Type B pancreatic cell (in vitro differentiated cells): ENCODE results near the gene BICDL2. TPM values are rescaled to one million over a fixed set of nuclear protein-coding genes. Genes with fewer than 3 reads are reported as not detected.
"Not testable (repeated sequence)": the region's sequence is repeated elsewhere in the genome, so short reads cannot be mapped to it uniquely, and the experiment has no call there.

ENCODE experiments used
- DNase-seq: peaks from one replicate; pipeline ENCODE4 v3.0.0; 2021; ENCODE audit warnings: mixed read lengths; ENCODE audit not compliant: unreplicated experiment; ENCODE audit errors: extremely low spot score
- H3K27ac Mint-ChIP-seq: 2 replicates; pipeline ENCODE4 v1.8.0; 2021; ENCODE audit warnings: mild to moderate bottlenecking, mixed read lengths
- H3K27me3 Mint-ChIP-seq: 2 replicates; pipeline ENCODE4 v1.8.0; 2021; ENCODE audit warnings: mixed read lengths
- H3K36me3 Mint-ChIP-seq: 2 replicates; pipeline ENCODE4 v1.8.0; 2021; ENCODE audit warnings: mixed read lengths
- H3K4me1 Mint-ChIP-seq: one replicate; pipeline ENCODE4 v1.8.0; 2021; ENCODE audit warnings: mixed read lengths; ENCODE audit not compliant: unreplicated experiment
- H3K4me3 Mint-ChIP-seq: 2 replicates; pipeline ENCODE4 v1.8.0; 2021; ENCODE audit warnings: mild to moderate bottlenecking, mixed read lengths
- H3K9me3 Mint-ChIP-seq: 2 replicates; pipeline ENCODE4 v1.8.0; 2021; ENCODE audit warnings: mixed read lengths
- total RNA-seq: library from RNA; stranded (reverse); gene quantifications from 2 replicates; pipeline ENCODE4 v1.2.1, GENCODE V29; 2021; ENCODE audit warnings: low replicate concordance
- TF ChIP-seq, protein P1 (sequence below): fragments of 200-600 bp; sonication (generic); conservative IDR thresholded peaks from 2 replicates; pipeline ENCODE4 v1.5.0; 2021; ENCODE audit warnings: antibody characterized with exemption, mild to moderate bottlenecking

BICDL2 gene
- total RNA-seq, 1 donor from 2014 or later: 15.2 TPM

DNA sequence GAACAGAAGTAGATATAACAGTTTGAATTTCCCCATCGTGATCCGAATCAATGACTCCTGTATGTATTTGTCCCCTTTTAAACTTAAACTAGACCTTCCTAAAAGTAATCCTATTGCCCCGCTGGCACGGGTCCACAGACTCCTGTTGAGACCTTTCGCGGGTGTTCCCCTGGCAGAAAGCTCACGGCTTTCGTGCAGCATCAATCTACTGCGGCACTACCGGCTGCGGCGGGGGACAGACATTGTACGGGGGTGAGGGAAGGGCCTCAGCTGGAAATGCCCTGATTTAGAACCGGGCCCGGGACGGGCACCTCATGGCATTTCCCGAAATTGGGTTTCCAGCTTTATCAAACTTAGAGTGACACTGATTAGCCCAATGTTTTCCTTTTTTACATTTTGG is 43.3 kb upstream of the BICDL2 start:
- Mint-ChIP-seq H3K4me1 (no peaks in the 10 kb centered on the region), H3K27me3 (peaks cover 39% of the 10 kb centered on the region), H3K27ac (no peak overlapping the region), H3K4me3 (no peak overlapping the region), H3K9me3 (no peaks in the 10 kb centered on the region), H3K36me3 (no peaks in the 10 kb centered on the region)
- TF ChIP-seq, protein P1, sequence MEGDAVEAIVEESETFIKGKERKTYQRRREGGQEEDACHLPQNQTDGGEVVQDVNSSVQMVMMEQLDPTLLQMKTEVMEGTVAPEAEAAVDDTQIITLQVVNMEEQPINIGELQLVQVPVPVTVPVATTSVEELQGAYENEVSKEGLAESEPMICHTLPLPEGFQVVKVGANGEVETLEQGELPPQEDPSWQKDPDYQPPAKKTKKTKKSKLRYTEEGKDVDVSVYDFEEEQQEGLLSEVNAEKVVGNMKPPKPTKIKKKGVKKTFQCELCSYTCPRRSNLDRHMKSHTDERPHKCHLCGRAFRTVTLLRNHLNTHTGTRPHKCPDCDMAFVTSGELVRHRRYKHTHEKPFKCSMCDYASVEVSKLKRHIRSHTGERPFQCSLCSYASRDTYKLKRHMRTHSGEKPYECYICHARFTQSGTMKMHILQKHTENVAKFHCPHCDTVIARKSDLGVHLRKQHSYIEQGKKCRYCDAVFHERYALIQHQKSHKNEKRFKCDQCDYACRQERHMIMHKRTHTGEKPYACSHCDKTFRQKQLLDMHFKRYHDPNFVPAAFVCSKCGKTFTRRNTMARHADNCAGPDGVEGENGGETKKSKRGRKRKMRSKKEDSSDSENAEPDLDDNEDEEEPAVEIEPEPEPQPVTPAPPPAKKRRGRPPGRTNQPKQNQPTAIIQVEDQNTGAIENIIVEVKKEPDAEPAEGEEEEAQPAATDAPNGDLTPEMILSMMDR: no peak
- no peak for DNase-seq

DNA sequence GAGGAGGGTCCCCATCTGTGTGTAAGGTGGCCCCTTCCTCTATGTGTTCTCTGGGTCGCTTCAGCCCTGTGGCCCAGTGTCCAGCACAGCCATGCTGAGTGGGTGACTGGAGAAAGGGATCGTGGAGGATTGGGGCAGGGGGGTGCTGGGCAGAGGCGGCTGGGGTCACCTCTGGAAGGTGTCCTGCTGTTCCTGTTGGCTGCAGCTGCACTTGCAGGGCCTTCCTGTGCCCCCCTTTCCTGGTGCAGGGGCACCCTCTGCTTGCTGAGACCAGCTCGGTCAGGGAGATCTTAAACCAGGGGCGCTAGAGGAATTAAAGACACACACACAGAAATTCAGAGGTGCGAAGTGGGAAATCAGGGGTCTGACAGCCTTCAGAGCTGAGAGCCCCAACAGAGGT is 39.8 kb upstream of the BICDL2 start:
- H3K27ac Mint-ChIP-seq: no peak overlapping the region
- no peaks in the 10 kb centered on the region for H3K9me3 Mint-ChIP-seq
- H3K36me3 Mint-ChIP-seq: no peaks in the 10 kb centered on the region
- no peak for DNase-seq
- no peaks in the 10 kb centered on the region for H3K4me1 Mint-ChIP-seq
- H3K27me3 Mint-ChIP-seq: peaks cover 58% of the 10 kb centered on the region
- TF ChIP-seq, protein P1: no peak
- H3K4me3 Mint-ChIP-seq: no peak overlapping the region

DNA sequence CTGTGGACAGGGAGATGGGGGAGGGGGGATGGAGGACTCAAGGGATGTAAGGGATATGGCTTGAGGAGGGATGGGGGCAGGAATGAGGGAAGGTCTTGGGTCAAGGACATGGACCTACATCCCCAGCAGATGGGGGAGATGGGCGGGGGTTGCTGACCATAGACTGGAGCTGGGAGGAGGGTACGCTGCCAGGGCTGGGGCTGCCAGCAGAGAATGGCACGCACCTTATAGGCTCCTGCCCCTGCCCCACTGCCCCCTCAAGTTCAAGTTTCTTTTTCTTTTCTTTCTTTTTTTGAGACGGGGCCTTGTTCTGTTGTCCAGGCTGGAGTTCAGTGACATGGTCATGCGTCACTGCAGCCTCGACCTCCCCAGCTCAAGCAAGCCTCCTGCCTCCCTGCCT is 39.2 kb upstream of the BICDL2 start:
- H3K36me3 Mint-ChIP-seq, H3K27ac Mint-ChIP-seq, H3K9me3 Mint-ChIP-seq, H3K4me1 Mint-ChIP-seq, DNase-seq, H3K4me3 Mint-ChIP-seq: not testable (repeated sequence)
- peaks cover 57% of the 10 kb centered on the region for H3K27me3 Mint-ChIP-seq

DNA sequence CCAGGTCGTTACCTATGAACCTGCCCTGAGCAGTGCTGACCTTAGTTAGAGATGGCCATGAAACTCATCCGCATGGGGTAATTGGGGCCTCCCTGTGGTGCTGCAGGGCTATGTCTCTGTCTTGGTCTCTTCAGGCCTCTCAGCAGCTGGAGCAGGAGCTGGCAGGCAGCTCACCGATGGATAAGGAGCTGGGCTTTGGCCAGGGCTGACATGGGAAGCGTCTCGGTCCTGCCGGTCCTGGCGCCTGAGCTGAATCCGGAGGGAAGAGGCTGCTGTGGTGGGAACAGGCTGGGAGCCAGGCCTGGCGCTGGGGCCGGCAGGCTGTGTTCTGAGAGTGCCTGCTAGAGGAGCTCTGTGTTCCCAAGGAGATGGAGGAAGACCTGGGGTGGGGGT is 38.8 kb upstream of the BICDL2 start:
- Mint-ChIP-seq H3K4me3 (no peak overlapping the region), H3K27me3 (peaks cover 53% of the 10 kb centered on the region), H3K9me3 (no peaks in the 10 kb centered on the region), H3K4me1 (no peaks in the 10 kb centered on the region), H3K27ac (no peak overlapping the region), H3K36me3 (no peaks in the 10 kb centered on the region)
- TF ChIP-seq, protein P1: no peak
- no peak for DNase-seq

DNA sequence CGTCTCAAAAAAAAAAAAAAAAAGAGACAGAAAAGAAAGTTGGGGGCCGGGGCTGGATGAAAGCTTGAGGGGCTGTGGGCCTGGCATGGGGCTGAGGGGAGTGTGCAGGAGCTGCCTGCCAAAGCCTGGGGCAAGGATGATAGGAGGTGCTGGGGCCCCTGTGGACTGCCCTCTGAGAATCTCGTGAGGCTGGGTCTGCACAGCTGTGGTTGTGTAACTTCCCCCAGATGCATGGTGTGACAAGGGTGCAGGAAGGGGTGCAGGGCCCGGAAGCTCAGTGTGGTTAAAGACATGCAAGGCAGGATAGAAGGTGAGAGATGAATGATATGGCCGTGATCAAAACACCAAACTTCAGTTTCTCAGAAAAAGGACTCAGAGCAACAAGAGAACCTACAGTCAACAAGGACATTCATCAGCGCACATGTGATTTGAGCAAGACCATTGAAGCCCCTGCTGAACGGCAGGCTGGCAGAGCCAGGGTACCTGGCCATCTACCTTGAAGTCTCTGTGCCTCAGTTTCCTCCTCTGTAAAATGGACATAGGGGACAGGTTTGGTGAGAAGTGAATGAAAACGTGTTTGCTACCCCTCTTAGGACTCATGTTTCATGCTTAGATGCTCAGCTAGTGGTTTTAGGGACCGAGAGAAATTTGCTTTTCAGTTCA is 38.2 kb upstream of the BICDL2 start:
- DNase-seq: no peak
- Mint-ChIP-seq H3K9me3 (no peaks in the 10 kb centered on the region), H3K27ac (no peak overlapping the region), H3K4me1 (no peaks in the 10 kb centered on the region), H3K36me3 (no peaks in the 10 kb centered on the region), H3K27me3 (peaks cover 49% of the 10 kb centered on the region), H3K4me3 (no peak overlapping the region)
- TF ChIP-seq, protein P1: no peak

DNA sequence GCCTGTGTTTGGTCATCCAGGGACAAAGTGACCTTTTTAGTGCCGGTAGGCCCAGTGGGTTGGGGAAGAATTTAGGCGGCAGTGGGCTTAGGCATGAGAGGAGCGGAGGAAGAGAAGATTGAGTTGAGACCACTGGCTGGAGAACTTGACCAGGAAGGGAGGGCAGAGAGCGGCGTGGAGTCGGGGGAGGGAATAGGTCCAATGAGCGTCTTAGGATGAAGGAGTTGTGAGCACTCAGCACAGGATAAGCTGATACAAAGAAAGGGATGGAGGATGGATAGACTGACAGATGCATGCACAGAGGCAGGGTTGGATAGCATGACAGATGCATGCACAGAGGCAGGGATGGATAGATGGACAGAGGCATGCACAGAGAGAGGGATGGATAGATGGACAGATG is 36.7 kb upstream of the BICDL2 start:
- Mint-ChIP-seq H3K27me3 (peaks cover 39% of the 10 kb centered on the region), H3K36me3 (no peaks in the 10 kb centered on the region), H3K4me1 (no peaks in the 10 kb centered on the region), H3K4me3 (no peak overlapping the region), H3K9me3 (no peaks in the 10 kb centered on the region), H3K27ac (no peak overlapping the region)
- TF ChIP-seq, protein P1: no peak
- DNase-seq: no peak

DNA sequence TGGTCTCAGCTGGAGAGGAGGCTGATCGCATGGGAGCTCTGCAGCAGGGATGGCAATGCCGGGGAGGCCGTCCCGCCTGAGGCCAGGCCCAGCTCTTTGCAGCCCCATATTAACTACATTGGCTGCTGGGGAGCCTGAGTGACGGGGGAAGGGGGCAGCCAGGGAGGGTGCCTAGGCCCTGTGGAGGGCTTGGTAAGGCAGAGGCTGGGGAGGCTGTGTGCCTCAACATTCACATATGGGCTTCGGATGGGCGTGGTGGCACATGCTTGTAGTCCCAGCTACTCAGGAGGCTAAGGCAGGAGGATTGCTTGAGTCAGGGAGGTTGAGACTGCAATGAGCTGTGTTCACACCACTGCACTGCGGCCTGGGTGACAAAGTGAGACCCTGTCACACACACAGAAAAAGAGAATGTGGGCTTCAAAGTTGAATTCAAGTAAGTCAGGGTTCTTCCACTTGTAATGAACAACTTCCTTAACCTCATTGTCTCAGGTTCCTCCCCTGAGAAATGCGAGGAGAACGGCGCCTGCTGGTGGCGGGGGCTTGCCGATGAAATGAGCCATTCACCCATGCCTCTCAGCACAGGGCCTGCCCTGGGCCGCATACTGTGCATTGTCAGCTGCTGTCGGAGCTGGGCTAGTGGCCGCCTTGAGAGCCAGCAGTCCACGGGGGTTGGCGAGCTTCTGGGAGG is 36.0 kb upstream of the BICDL2 start:
- H3K4me3 Mint-ChIP-seq, H3K27ac Mint-ChIP-seq: not testable (repeated sequence)

DNA sequence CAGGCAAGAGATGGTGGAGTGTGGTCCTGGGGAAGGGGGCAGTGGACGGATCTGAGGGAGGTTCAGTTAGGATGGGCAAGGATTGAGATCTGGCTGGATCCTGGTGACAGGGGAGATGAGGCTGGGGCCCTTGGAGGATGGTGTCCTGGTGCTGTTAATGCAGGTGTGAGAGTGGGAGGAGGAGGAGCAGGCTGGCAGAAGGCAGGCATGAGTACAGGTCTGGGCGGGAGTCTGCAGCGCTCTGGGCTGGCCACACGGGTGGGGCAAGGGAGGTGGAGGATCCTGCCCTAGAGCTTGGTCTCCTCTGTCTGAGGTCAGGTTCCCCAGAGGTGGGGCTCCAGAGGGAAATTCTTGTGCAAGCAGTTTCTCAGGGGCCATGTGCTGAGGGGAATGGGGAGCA is 35.4 kb upstream of the BICDL2 start:
- peaks cover 34% of the 10 kb centered on the region for H3K27me3 Mint-ChIP-seq
- not testable (repeated sequence) for DNase-seq, H3K9me3 Mint-ChIP-seq, H3K4me1 Mint-ChIP-seq, H3K36me3 Mint-ChIP-seq, H3K4me3 Mint-ChIP-seq, H3K27ac Mint-ChIP-seq

More for the DNA sequence above, 36.0 kb upstream of the BICDL2 start:
- not testable (repeated sequence) for H3K4me1 Mint-ChIP-seq, H3K9me3 Mint-ChIP-seq, H3K36me3 Mint-ChIP-seq, DNase-seq
- H3K27me3 Mint-ChIP-seq: peaks cover 36% of the 10 kb centered on the region
